Keratinocyte (primary cell): ENCODE results near the gene NR2F1.

ENCODE experiments used
- EZH2 ChIP-seq: IDR thresholded peaks from one replicate; pipeline ENCODE4 v1.6.1; 2012; ENCODE audit warnings: inconsistent platforms, mild to moderate bottlenecking, low read length, moderate library complexity
- TF ChIP-seq, protein P1 (sequence below), 3 experiments: IDR thresholded peaks in 1 of 3; conservative IDR thresholded peaks in 1 of 3; optimal IDR thresholded peaks in 1 of 3; 2 replicates in 2 of 3; 3 replicates in 1 of 3; pipeline versions ENCODE3 to v1.5.1; 2011; ENCODE audit warnings: low read length in 3 of 3, mild to moderate bottlenecking in 3 of 3, moderate library complexity in 2 of 3, control low read depth in 1 of 3, inconsistent platforms in 1 of 3; ENCODE audit not compliant: insufficient read depth in 2 of 3; ENCODE audit errors: extremely low read depth in 1 of 3

DNA sequence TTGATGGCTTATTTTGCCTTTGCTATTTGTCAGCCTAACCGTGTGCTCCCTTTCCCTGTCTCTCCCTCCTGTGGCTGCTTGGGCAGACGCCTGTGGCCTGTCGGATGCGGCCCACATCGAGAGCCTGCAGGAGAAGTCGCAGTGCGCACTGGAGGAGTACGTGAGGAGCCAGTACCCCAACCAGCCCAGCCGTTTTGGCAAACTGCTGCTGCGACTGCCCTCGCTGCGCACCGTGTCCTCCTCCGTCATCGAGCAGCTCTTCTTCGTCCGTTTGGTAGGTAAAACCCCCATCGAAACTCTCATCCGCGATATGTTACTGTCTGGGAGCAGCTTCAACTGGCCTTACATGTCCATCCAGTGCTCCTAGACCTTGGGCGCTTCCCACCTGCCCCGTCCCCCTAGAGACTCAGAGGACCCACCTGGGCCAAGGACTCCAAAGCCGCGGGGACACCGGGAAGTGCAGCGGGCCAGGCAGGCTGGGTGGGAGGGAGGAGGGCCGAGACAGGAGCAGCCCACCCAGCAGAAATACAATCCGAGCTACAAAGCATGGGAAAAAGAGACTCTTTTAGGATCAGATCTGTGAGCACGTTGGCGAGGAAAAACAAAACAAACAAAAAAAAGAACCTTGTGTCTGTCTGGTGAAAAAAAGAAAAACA lies 10.6 kb downstream of the NR2F1 start:
- no peak for TF ChIP-seq EZH2
- TF ChIP-seq, protein P1, sequence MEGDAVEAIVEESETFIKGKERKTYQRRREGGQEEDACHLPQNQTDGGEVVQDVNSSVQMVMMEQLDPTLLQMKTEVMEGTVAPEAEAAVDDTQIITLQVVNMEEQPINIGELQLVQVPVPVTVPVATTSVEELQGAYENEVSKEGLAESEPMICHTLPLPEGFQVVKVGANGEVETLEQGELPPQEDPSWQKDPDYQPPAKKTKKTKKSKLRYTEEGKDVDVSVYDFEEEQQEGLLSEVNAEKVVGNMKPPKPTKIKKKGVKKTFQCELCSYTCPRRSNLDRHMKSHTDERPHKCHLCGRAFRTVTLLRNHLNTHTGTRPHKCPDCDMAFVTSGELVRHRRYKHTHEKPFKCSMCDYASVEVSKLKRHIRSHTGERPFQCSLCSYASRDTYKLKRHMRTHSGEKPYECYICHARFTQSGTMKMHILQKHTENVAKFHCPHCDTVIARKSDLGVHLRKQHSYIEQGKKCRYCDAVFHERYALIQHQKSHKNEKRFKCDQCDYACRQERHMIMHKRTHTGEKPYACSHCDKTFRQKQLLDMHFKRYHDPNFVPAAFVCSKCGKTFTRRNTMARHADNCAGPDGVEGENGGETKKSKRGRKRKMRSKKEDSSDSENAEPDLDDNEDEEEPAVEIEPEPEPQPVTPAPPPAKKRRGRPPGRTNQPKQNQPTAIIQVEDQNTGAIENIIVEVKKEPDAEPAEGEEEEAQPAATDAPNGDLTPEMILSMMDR (optimal IDR thresholded peaks at IDR 0.05 in 1 of 3, IDR thresholded peaks at IDR 0.05 in 1 of 3, conservative IDR thresholded peaks at IDR 0.05 in 1 of 3; ENCODE audit: extremely low read depth in 1 of 3, insufficient read depth in 2 of 3, low read length in 3 of 3) = no peak
